NCI-H2107 (cell line): ENCODE results near the gene MRAP.
"Not testable (repeated sequence)": the region's sequence is repeated elsewhere in the genome, so short reads cannot be mapped to it uniquely, and the experiment has no call there.

ENCODE experiments used
- DNase-seq: peaks from one replicate; lab custom pipeline; 2025; lab: John Stamatoyannopoulos, UW

The MRAP gene

GRCh38 chr21:32298658-32299081, at the start of gene MRAP:
TSS of gene MRAP (plus strand) at chr21:32298855. CDS start at chr21:32298972, 117 bp downstream.
- no peak for DNase-seq

DNA sequence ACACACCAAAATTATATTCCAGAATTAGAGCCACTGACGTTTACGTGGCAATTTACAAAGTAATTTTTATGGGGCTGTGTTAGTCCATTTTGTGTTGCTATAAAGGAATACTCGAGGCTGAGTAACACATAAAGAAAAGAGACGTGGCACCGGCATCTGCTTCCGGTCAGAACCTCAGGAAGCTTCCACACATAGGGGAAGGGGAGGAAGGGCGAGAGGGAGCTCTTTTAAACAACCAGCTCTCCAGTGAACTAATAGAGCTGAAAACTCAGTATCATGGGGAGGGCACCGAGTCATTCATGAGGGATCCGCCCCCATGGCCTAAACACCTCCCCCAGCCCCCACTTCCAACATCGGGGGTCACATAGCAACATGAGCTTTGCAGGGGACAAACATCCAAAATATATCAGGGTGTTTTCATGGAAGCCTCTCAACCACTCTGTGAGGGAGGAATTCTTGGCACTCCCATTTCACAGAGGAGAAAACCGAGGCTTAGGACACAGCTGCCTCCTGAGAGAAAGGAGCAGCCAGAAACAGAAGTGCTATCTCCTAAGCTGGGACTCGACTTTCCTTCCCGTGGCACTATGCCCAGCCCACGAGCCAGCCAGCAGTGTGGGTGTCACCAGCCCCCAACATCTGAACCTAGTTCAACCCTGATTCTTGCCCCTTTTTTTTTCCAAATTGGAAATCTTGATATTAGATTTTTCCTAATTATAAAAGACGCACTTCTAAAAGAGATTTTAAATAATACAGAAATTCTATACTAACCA, 49.0 kb upstream of the MRAP start:
- DNase-seq: no peak

DNA sequence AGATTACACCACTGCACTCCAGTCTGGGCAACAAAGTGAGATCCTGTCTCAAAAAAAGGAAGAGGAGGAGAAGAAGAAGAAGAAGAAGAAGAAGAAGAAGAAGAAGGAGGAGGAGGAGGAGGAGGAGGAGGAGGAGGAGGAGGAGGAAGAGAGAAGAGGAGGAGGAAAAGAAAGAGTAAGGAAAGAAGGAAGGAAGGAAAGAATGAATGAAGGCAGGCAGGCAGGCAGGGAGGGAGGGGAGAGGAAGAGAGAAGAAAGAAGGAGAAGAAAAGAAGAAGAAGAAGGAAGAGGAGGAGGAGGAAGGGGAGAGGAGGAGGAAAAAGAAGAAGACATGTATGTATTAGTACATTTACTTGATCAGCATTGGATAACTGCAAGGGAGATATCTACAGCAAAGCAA, 46.5 kb upstream of the MRAP start:
- DNase-seq: no peak

DNA sequence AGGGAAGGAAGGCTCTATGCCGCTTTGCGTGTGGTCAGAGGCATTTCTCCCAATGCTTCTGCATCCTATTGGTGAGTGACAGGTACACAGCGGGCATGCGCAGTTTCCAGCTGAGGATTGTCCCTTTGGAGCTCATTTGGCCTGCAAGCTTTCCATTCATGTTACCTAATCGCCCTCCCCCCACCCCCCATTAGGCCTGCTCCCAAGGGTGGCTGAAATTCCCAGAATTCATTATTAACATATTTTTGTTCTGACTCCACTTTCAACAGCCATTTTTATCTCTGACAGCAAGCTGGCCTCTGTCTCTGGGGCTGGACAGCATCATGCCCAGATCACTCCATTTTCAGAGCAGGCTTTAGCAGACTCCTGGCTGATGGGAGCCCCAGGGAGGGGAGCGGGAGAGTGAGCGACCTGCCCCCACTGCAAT, 45.4 kb upstream of the MRAP start:
- no peak for DNase-seq

- no peak for DNase-seq
These were observed 42.4 kb upstream of the MRAP start for GRCh38 chr21:32256251-32256650.

DNA sequence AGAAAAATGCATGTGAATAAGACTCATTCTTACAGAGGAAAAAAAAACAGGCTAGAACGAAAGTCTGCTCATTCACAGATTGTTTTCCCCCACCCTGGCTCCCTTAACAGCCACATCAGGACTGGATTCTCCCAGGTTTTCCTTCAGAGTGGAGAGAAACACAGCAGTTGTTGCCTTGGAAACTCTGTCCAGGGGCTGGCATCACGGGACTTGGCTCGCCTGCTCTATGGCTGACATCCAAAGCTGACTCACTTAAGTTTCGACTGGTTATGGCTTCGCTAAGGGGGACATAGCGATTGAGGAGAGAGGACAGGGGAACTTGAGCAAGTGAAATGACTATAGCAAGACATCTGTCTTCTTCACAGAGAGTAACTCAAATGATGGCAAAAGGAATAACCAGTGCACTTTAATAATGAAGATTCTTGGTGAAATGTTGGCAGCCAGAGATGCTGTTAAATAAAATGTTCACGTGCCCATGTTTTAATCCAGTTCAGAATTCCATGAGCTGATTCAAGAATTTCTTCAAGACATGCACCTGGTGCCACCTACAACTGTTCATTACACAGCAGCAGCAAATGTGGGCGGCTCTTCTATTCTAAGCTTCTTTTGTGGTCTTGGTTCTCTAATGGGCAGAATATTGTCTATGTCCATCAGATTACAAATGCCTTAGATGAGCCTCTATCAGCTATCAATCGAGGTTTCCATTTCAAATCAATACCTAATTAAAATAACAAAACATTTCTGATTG, 41.6 kb upstream of the MRAP start:
- DNase-seq: peak; percentile 20

GRCh38 chr21:32257962-32258785, 40.5 kb upstream of the MRAP start:
- peak; percentile 53 for DNase-seq

DNA sequence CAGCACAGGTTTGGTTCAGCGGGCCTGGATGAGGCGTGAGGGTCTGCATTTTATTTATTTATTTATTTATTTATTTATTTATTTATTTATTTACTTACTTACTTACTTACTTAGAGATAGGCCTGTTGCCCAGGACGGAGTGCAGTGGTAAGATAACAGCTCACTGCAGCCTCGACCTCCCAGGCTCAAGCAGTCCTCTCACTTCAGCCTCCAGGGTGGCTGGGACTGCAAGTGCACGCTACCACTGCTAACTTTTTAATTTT, 39.9 kb upstream of the MRAP start:
- not testable (repeated sequence) for DNase-seq

DNA sequence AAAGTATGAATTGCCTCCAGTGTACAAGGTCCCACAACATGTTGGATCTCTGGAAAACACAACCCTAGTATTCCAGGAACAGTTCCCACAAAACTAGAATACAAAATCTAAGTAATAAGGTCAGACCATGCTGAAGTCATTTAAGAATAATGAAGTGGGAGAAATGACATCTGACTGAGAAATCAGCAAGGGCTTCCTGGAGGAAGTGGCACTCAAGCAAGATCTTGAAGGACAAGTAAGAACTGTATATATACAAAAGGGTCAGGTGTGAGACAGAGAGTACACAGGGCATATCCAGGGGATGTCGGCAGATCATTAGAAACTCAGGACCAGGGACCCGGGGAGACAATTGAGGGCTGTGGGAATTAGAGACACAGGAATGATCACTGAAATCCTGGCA, 38.5 kb upstream of the MRAP start:
- no peak for DNase-seq

DNA sequence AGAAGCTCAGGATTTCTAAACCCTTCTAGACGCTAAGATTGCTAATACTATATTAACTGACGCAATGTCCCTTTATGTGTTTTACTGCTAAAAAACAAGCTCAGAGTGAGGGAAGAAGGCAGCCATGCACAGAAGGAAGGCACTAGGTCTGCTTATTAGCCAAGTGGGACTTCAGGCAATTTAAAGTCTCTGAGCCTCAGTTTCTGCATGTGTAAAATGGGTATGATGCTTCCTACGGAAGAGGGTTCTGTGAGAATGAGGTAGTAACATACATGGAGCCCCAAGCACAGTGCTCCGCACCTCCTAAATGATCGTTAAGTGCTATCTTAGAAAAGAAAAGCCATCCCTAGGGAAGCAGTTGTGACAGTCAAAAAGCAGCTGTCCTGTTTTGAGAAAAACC, 36.7 kb upstream of the MRAP start:
- no peak for DNase-seq

DNA sequence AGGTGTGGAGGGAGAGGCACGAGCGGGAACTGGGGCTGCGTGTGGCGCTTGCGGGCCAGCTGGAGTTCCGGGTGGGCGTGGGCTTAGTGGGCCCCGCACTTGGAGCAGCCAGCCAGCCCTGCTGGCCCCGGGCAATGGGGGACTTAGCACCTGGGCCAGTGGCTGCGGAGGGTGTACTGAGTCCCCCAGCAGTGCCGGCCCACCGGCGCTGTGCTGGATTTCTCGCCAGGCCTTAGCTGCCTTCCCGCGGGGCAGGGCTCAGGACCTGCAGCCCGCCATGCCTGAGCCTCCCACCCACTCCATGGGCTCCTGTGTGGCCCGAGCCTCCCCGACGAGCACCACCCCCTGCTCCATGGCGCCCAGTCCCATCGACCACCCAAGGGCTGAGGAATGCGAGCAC, 33.3 kb upstream of the MRAP start:
- not testable (repeated sequence) for DNase-seq

- DNase-seq: no peak
These were observed 27.9 kb upstream of the MRAP start for GRCh38 chr21:32270748-32271147.

GRCh38 chr21:32276671-32277070, 22.0 kb upstream of the MRAP start:
- DNase-seq: no peak

DNA sequence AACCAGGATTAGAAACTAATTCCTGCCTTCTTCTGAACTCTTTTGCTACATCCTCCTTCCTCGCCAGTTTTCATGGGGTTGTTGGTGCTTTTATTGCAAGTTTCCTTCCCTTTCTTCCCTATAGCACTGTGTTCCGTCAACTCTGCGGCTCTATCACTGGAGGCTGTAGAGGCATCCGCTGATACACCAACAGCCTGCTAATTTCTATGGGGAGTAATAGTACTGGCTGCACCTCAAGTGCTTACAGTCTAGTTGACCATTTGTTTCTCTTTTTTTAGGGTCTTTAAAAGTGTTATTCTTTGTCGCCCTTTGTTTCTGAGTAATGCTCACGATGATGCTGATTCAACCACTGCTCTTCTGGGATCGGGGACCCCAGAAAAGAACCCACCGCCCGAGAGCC, 20.6 kb upstream of the MRAP start:
- no peak for DNase-seq

- peak; percentile 89 for DNase-seq
These were observed 19.9 kb upstream of the MRAP start, which contains the start of gene MIS18A for GRCh38 chr21:32278518-32279376. TSS of gene MIS18A (minus strand) at chr21:32279049. CDS start at chr21:32279014, 35 bp downstream.

GRCh38 chr21:32279377-32279680, 19.3 kb upstream of the MRAP start:
- DNase-seq: no peak

DNA sequence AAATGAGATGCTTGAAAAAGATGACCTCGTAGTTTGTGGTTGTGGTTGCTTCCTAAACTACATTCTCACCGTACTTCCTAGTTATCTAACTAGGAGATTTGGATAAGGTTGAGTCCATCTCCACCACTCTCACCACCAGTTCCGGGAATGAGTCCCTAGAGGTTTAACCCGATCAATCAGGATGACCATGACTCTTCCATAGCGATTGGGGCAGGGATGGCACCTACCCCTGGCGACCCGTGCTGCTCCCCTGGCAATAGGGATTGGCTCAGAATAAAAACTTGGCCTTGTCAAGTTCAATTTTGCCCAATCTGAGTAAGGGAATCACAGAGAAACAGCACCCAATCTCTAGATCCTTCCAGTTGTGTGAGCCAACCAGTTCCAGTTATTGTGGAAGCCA, 17.1 kb upstream of the MRAP start:
- no peak for DNase-seq

GRCh38 chr21:32282992-32283391, 15.7 kb upstream of the MRAP start:
- no peak for DNase-seq

DNA sequence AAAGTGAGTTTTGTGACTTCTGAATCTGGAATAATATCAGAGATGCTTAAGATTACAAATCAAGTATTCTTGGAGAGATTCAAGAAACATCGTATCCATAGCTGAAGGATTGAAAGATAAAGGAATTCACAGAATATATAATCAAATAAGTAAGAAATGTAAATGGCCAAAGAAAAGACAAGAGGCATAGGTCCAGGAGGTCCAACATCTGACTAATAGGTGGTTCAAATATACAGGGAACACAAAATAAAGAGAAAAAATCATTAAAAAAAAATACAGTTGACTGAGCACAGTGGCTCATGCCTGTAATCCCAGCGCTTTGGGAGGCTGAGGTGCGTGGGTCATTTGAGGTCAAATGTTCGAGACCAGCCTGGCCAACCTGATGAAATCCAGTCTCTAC, 13.2 kb upstream of the MRAP start:
- DNase-seq: no peak

GRCh38 chr21:32297449-32297848, 1.2 kb upstream of the MRAP start:
- no peak for DNase-seq

DNA sequence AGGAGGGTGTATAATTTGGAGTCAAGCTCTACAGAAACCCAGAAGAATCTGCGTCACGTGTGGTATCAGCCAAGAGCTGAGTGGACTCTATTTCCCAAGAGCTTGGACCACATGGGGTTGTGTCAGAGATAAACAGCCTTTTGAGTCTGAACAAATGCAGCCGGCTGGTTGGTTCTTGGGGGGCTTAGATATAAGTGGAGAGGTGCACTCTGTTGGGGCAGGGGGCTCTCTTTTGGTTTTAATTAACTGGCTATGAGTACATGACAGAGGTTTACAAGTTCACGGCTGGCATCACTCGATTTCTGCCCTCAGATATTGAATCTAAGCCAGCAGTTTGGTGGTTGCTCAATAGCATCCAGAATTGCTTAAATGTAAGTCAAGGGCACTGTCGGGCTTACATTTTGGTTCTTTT, 501 bp upstream of the MRAP start:
- no peak for DNase-seq

- DNase-seq: no peak
These were observed 1.0 kb downstream of the MRAP start for GRCh38 chr21:32299695-32300094.
